Measurements from ENCODE around the gene ARSB.

DNA sequence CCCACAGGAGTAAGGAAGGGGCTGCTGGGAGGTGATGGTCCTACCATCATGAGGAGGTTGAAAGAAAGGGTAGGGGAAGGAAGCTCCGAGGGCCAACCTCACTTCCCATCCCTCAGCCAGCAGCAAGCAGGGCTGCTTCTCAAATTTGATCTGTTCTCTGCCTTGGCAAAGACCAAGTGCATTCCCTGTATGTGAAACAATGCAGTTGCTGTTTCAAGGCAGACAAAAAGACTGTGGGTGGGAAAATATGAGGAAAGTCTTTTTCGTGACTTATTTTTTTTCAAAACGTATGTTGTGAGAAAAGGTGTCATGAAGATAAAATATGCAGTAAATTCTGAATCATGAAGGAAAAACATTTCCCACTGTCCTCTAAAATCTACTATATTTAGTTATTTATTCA lies 165.9 kb downstream of the ARSB start:
- TF ChIP-seq, protein P1, sequence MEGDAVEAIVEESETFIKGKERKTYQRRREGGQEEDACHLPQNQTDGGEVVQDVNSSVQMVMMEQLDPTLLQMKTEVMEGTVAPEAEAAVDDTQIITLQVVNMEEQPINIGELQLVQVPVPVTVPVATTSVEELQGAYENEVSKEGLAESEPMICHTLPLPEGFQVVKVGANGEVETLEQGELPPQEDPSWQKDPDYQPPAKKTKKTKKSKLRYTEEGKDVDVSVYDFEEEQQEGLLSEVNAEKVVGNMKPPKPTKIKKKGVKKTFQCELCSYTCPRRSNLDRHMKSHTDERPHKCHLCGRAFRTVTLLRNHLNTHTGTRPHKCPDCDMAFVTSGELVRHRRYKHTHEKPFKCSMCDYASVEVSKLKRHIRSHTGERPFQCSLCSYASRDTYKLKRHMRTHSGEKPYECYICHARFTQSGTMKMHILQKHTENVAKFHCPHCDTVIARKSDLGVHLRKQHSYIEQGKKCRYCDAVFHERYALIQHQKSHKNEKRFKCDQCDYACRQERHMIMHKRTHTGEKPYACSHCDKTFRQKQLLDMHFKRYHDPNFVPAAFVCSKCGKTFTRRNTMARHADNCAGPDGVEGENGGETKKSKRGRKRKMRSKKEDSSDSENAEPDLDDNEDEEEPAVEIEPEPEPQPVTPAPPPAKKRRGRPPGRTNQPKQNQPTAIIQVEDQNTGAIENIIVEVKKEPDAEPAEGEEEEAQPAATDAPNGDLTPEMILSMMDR (IDR thresholded peaks at IDR 0.05): no peak
- no peak for TF ChIP-seq POLR2A (IDR thresholded peaks at IDR 0.05)
